Naive thymus-derived CD4-positive, alpha-beta T cell (primary cell): ENCODE measurements around the gene ETV6. TPM values are rescaled to one million over a fixed set of nuclear protein-coding genes. Genes with fewer than 3 reads are reported as not detected.

Experiments used
- ATAC-seq: fragments of 150-1000 bp; cut with Tn5 transposase; 2 replicates; pipeline ENCODE4 v1.10.0; 2021; ENCODE audit warnings: mild to moderate bottlenecking, moderate library complexity
- CTCF ChIA-PET: fragments of 350-600 bp; sonication (Branson Sonifier 250); formaldehyde crosslinking; loops from one replicate; lab custom pipeline; 2021; ENCODE audit warnings: antibody characterized with exemption; lab: Charles Lee
- POLR2A ChIA-PET: fragments of 350-600 bp; sonication (Branson Sonifier 250); formaldehyde crosslinking; loops from one replicate; lab custom pipeline; 2021; ENCODE audit warnings: antibody characterized with exemption, inconsistent platforms; lab: Charles Lee
- DNase-seq, 9 donors: peaks; one replicate each; pipeline versions ENCODE4 v3.0.0 to v3.0.0-alpha.2; 2020 to 2022; ENCODE audit warnings: mixed read lengths in 1 of 9
- H3K27ac ChIP-seq: one replicate; pipeline ENCODE4 v1.7.0; 2013; ENCODE audit warnings: mild to moderate bottlenecking, low read depth, low read length, moderate library complexity
- H3K27me3 ChIP-seq, 2 donors: one replicate each; pipeline ENCODE4 v1.7.0; 2013; ENCODE audit warnings: low read length in 2 of 2, mild to moderate bottlenecking in 2 of 2, moderate library complexity in 2 of 2; ENCODE audit not compliant: control insufficient read depth in 2 of 2, insufficient read depth in 2 of 2
- H3K36me3 ChIP-seq, 3 experiments: 1 replicate in 2 of 3; 2 replicates in 1 of 3; pipeline ENCODE4 v1.7.0; 2013; ENCODE audit warnings: low read length in 3 of 3, mild to moderate bottlenecking in 3 of 3, moderate library complexity in 1 of 3; ENCODE audit not compliant: insufficient read depth in 3 of 3, control insufficient read depth in 2 of 3
- H3K4me1 ChIP-seq, 2 donors: one replicate each; pipeline ENCODE4 v1.7.0; 2013; ENCODE audit warnings: low read length in 2 of 2, mild to moderate bottlenecking in 2 of 2, moderate library complexity in 1 of 2; ENCODE audit not compliant: control insufficient read depth in 2 of 2, insufficient read depth in 2 of 2
- H3K4me3 ChIP-seq: 2 replicates; pipeline ENCODE4 v1.7.0; 2013; ENCODE audit warnings: mild to moderate bottlenecking, low read length
- H3K9me3 ChIP-seq, 3 experiments: 1 replicate in 2 of 3; 2 replicates in 1 of 3; pipeline ENCODE4 v1.7.0; 2013; ENCODE audit warnings: low read length in 3 of 3; ENCODE audit not compliant: control insufficient read depth in 2 of 3
- H3K27ac Mint-ChIP-seq, 9 donors: one replicate each; pipeline ENCODE4 v1.8.0; 2020 to 2022; ENCODE audit warnings: mixed read lengths in 9 of 9, mild to moderate bottlenecking in 8 of 9, moderate library complexity in 5 of 9, inconsistent platforms in 2 of 9
- H3K27me3 Mint-ChIP-seq, 5 donors: one replicate each; pipeline ENCODE4 v1.8.0; 2021 to 2022; ENCODE audit warnings: mixed read lengths in 5 of 5, mild to moderate bottlenecking in 1 of 5
- H3K36me3 Mint-ChIP-seq, 5 donors: one replicate each; pipeline ENCODE4 v1.8.0; 2020 to 2022; ENCODE audit warnings: mixed read lengths in 5 of 5, mild to moderate bottlenecking in 3 of 5, inconsistent platforms in 1 of 5
- H3K4me1 Mint-ChIP-seq, 7 donors: one replicate each; pipeline ENCODE4 v1.8.0; 2020 to 2022; ENCODE audit warnings: mixed read lengths in 7 of 7, mild to moderate bottlenecking in 3 of 7, inconsistent platforms in 1 of 7
- H3K4me3 Mint-ChIP-seq, 10 donors: one replicate each; pipeline ENCODE4 v1.8.0; 2020 to 2022; ENCODE audit warnings: mild to moderate bottlenecking in 10 of 10, mixed read lengths in 10 of 10, moderate library complexity in 6 of 10, inconsistent platforms in 2 of 10
- H3K9me3 Mint-ChIP-seq, 11 donors: one replicate each; pipeline ENCODE4 v1.8.0; 2020 to 2022; ENCODE audit warnings: mixed read lengths in 11 of 11, mild to moderate bottlenecking in 4 of 11, inconsistent platforms in 1 of 11, moderate library complexity in 1 of 11
- intact Hi-C, 2 donors: fragments of 100-400 bp; cut with micrococcal nuclease; formaldehyde crosslinking; loops; one replicate each; pipeline ENCODE4 v1.15.1; 2023
- polyA plus RNA-seq, 2 donors: library from polyadenylated mRNA; unstranded; fragments of 300-500 nt; fragmentation: Illumina TruSeq; gene quantifications; one replicate each; pipeline ENCODE4 v1.2.3, GENCODE V29; 2021
- total RNA-seq, 6 experiments: library from RNA in 5 of 6; stranded (reverse) in 5 of 6; gene quantifications; 1 replicate in 5 of 6; 2 replicates in 1 of 6; pipeline ENCODE4 v1.2.3 and lab custom pipeline; 2021 to 2026

The ETV6 gene
- total and polyA plus RNA-seq, 7 experiments from 2014 or later: 2.2 to 70.3 (median 25.3) TPM

DNA sequence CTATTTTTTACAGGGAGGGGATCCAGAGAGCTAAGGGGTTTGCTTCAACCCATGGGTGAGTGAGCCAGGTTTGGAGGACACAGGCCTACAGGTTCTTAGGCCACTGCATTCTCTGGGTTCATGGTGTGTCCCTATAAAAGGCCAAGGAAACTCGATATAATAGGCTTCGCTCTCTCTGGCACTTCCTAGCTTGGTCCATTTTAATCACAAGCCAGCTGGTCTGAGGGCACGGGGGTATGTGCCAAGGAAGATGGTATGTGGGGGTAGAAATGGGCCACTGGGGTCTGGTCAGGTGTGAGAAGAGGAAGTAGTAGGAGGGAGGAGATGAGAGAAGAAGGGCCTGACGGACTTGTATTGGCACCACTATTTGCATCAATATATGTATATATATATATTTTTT is 4.9 kb downstream of the ETV6 start:
- Histone ChIP-seq H3K27me3 (no peaks in the 10 kb centered on the region), H3K4me1 (peaks cover 11 to 33% of the 10 kb centered on the region in 2 donors), H3K4me3 (no peak overlapping the region), H3K27ac (no peak overlapping the region), H3K36me3 (peaks cover 0 to 3% (median 0%) of the 10 kb centered on the region in 3 experiments), H3K9me3 (no peaks in the 10 kb centered on the region)
- Mint-ChIP-seq H3K4me3 (peak overlapping the region in 2 of 10 donors; percentile 5 to 41), H3K27me3 (no peaks in the 10 kb centered on the region), H3K4me1 (peaks cover 56 to 87% (median 80%) of the 10 kb centered on the region in 7 donors), H3K27ac (peak overlapping the region in 3 of 9 donors; percentile 15 to 67 (median 17)), H3K36me3 (peaks cover 0 to 26% (median 4%) of the 10 kb centered on the region in 5 donors), H3K9me3 (no peaks in the 10 kb centered on the region)
- CTCF ChIA-PET: no interaction called here
- intact Hi-C loops: loop anchor here (5.0 kb wide), 9 partner anchors 58 to 1442 kb away; partner anchors contain the start of genes BCL2L14 (in 1 of the 2), CDKN1B (in 1 of the 2), DUSP16 (in 1 of the 2) and GABARAPL1 (in 1 of the 2)
- POLR2A ChIA-PET: interaction anchor here (0.6 to 1.5 kb wide), 4 partner anchors 17 to 378 kb away, joined by 3 to 5 read pairs (median 4); no protein-coding TSS in a partner anchor
- ATAC-seq (no peak), DNase-seq (no peak)

DNA sequence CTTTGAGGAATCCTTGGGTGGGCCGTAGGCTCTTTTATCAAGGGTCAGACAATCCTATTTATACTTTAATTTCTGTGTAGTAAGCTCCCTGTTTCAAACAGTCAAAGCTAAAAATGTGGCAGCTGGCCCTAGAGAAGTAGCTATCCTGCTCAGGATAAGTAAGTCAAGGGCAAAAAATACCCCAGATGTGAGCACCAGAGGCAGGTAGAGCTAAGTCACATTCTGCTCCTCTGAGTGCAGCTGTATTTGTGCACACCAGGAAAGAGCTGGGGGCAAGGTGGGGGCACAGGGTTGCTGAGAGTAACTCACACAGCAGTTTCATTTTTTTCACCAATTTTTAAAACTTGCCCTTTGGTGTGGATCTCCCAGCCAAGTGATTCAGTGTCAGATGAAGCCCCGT is 5.3 kb downstream of the ETV6 start:
- peak overlapping the region in 2 of 9 donors; percentile 15 to 18 for H3K27ac Mint-ChIP-seq
- H3K9me3 ChIP-seq: no peaks in the 10 kb centered on the region
- DNase-seq (no peak), ATAC-seq (no peak)
- no peaks in the 10 kb centered on the region for H3K27me3 Mint-ChIP-seq
- intact Hi-C loops: loop anchor here (5.0 kb wide), 9 partner anchors 57 to 1443 kb away; partner anchors contain the start of genes BCL2L14 (in 1 of the 2), CDKN1B (in 1 of the 2), DUSP16 (in 1 of the 2) and GABARAPL1 (in 1 of the 2)
- H3K27me3 ChIP-seq: no peaks in the 10 kb centered on the region
- no peak overlapping the region for H3K27ac ChIP-seq
- H3K36me3 Mint-ChIP-seq: peaks cover 0 to 26% (median 4%) of the 10 kb centered on the region in 5 donors
- ChIA-PET POLR2A (interaction anchor here (0.6 to 1.5 kb wide), 5 partner anchors 17 to 377 kb away, joined by 3 to 5 read pairs (median 3); no protein-coding TSS in a partner anchor), CTCF (interaction anchor here (0.7 to 1.1 kb wide), 2 partner anchors 11 to 355 kb away, joined by 3 to 6 read pairs; no protein-coding TSS in a partner anchor)
- no peaks in the 10 kb centered on the region for H3K9me3 Mint-ChIP-seq
- H3K4me3 ChIP-seq: no peak overlapping the region
- H3K36me3 ChIP-seq: peaks cover 0 to 3% (median 0%) of the 10 kb centered on the region in 3 experiments
- no peak overlapping the region for H3K4me3 Mint-ChIP-seq
- peaks cover 61 to 91% (median 84%) of the 10 kb centered on the region in 7 donors for H3K4me1 Mint-ChIP-seq
- peaks cover 16 to 33% of the 10 kb centered on the region in 2 donors for H3K4me1 ChIP-seq

DNA sequence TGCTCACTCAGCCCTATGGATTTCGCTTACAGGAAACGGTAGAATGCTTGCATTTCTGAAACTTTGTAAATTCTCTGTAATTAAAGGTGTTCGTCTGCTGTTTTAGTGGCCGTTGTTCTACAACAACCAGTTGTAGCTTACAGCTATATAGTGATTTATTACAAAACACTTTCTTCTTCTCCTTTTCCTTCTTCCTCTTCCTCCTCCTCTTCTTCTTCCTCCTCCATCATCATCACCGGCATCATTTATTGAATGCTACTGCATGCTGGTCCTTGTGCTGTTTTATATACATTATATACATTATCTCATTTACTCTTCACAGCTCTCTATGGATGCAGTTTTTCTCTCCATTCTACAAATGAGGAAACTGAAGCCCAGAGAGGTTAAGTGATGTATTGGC is 6.4 kb downstream of the ETV6 start:
- no peak overlapping the region for H3K4me3 Mint-ChIP-seq
- DNase-seq (no peak), ATAC-seq (no peak)
- peaks cover 59 to 93% (median 89%) of the 10 kb centered on the region in 7 donors for H3K4me1 Mint-ChIP-seq
- no peaks in the 10 kb centered on the region for H3K9me3 Mint-ChIP-seq
- Histone ChIP-seq H3K27ac (no peak overlapping the region), H3K4me1 (peaks cover 16 to 33% of the 10 kb centered on the region in 2 donors), H3K36me3 (no peaks in the 10 kb centered on the region), H3K27me3 (no peaks in the 10 kb centered on the region), H3K4me3 (no peak overlapping the region), H3K9me3 (no peaks in the 10 kb centered on the region)
- H3K27ac Mint-ChIP-seq: peak overlapping the region in 2 of 9 donors; percentile 33 to 78
- intact Hi-C loops: no loop called here
- CTCF ChIA-PET: interaction anchor here (0.6 to 1.1 kb wide), 3 partner anchors 354 to 681 kb away, joined by 4 to 6 read pairs (median 5); no protein-coding TSS in a partner anchor
- no peaks in the 10 kb centered on the region for H3K27me3 Mint-ChIP-seq
- POLR2A ChIA-PET: interaction anchor here (1.2 to 1.5 kb wide), 3 partner anchors 16 to 370 kb away, joined by 3 to 5 read pairs (median 4); no protein-coding TSS in a partner anchor
- H3K36me3 Mint-ChIP-seq: peaks cover 0 to 25% (median 7%) of the 10 kb centered on the region in 5 donors

DNA sequence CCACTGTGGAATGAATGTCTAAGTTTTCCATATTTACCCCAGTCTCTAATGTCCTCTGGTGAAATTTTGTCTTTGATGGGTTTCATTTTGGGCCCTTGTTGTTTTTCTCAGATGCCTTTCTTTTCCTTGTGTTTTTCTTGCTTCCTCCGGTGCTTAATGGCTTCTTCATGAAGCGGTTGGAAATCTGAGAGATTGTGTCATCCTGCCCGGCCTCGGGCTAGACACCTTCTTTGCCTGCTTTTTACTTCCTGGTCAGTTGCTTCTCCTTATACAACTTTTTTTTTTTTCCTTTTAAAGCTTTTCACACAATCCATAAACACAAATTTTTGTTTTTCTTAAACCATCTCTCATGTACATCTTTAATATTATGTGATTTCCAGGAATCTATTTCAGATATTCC is 7.1 kb downstream of the ETV6 start:
- peaks cover 58 to 94% (median 85%) of the 10 kb centered on the region in 7 donors for H3K4me1 Mint-ChIP-seq
- H3K27ac Mint-ChIP-seq: peak overlapping the region in 2 of 9 donors; percentile 34 to 43
- intact Hi-C loops: no loop called here
- ChIA-PET POLR2A (interaction anchor here (0.7 to 1.2 kb wide), 2 partner anchors 63 to 74 kb away, joined by 3 to 4 read pairs; no protein-coding TSS in a partner anchor), CTCF (interaction anchor here (0.6 kb wide), 1 partner anchor 333 kb away, joined by 3 read pairs; no protein-coding TSS in a partner anchor)
- no peak for ATAC-seq
- no peak for DNase-seq
- Histone ChIP-seq H3K9me3 (no peaks in the 10 kb centered on the region), H3K27me3 (no peaks in the 10 kb centered on the region), H3K27ac (no peak overlapping the region), H3K36me3 (no peaks in the 10 kb centered on the region), H3K4me1 (peaks cover 16 to 30% of the 10 kb centered on the region in 2 donors), H3K4me3 (no peak overlapping the region)
- H3K36me3 Mint-ChIP-seq: peaks cover 2 to 24% (median 9%) of the 10 kb centered on the region in 5 donors
- no peak overlapping the region for H3K4me3 Mint-ChIP-seq
- H3K27me3 Mint-ChIP-seq: no peaks in the 10 kb centered on the region
- no peaks in the 10 kb centered on the region for H3K9me3 Mint-ChIP-seq

DNA sequence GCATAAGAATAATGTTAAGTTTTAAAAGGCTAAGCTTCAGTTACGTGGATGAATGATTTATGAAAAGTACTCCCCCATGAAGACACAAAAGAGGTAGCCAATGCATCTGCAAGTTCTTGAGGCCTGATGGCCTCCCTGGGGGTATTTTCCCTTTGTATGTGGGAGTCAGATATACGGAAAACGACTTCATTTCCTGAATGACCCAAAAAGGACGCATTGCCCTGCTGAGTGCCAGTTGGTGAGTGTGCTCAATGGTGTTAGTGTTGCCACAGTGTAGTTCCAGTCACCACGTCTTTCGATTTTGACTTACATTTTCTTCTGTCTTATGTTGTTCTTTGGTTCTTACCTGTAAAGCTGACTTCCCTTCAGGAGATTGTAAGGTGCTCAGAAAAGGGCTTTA is 8.0 kb downstream of the ETV6 start:
- H3K4me1 ChIP-seq: peaks cover 16 to 20% of the 10 kb centered on the region in 2 donors
- ATAC-seq (no peak), DNase-seq (no peak)
- H3K36me3 ChIP-seq: no peaks in the 10 kb centered on the region
- H3K9me3 ChIP-seq: no peaks in the 10 kb centered on the region
- Mint-ChIP-seq H3K4me1 (peaks cover 63 to 94% (median 85%) of the 10 kb centered on the region in 7 donors), H3K27ac (peak overlapping the region in 3 of 9 donors; percentile 42 to 67 (median 53)), H3K9me3 (no peaks in the 10 kb centered on the region), H3K36me3 (peaks cover 4 to 34% (median 18%) of the 10 kb centered on the region in 5 donors), H3K4me3 (peak overlapping the region in 1 of 10 donors; percentile 35), H3K27me3 (no peaks in the 10 kb centered on the region)
- CTCF ChIA-PET: no interaction called here
- H3K27ac ChIP-seq: no peak overlapping the region
- POLR2A ChIA-PET: interaction anchor here (0.5 to 0.7 kb wide), 2 partner anchors 73 to 322 kb away, joined by 3 to 6 read pairs; no protein-coding TSS in a partner anchor
- H3K27me3 ChIP-seq: no peaks in the 10 kb centered on the region
- intact Hi-C loops: no loop called here
- no peak overlapping the region for H3K4me3 ChIP-seq

DNA sequence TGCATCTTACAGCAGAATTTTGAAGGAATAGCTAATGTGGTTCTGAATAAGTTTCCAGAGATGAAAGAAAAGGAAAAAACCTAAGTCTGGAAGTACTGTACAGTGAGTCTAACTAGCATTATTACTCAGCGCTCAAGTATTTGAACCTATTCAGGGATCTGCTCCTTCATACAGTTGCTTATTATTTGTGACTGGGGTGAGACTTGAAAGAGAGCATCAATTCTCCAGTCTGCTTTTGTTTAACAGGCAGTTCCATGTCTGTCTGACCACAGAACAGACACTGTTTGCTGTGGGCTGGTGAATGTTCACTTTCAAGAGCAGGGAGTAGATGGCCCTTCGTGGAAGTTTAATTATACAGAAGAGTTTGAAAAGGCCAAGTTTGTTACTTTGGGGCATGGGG is 9.3 kb downstream of the ETV6 start:
- Histone ChIP-seq H3K4me1 (peaks cover 10 to 11% of the 10 kb centered on the region in 2 donors), H3K36me3 (no peaks in the 10 kb centered on the region), H3K4me3 (no peak overlapping the region), H3K27ac (no peak overlapping the region), H3K9me3 (no peaks in the 10 kb centered on the region), H3K27me3 (no peaks in the 10 kb centered on the region)
- Mint-ChIP-seq H3K27me3 (no peaks in the 10 kb centered on the region), H3K9me3 (no peaks in the 10 kb centered on the region), H3K36me3 (peaks cover 4 to 40% (median 20%) of the 10 kb centered on the region in 5 donors), H3K4me1 (peaks cover 57 to 94% (median 87%) of the 10 kb centered on the region in 7 donors), H3K27ac (peak overlapping the region in 3 of 9 donors; percentile 14 to 63 (median 24)), H3K4me3 (peak overlapping the region in 4 of 10 donors; percentile 0 to 24 (median 11))
- ATAC-seq (no peak), DNase-seq (no peak)
- intact Hi-C loops: loop anchor here in 1 of 2 donors (1.0 kb wide), 1 partner anchor 8 kb away; no protein-coding TSS in a partner anchor
- ChIA-PET POLR2A (no interaction called here), CTCF (no interaction called here)
